ENCODE results near the gene CYP2E1.
A peak's percentile ranks its signal among the peaks of the same experiment; 100 is the strongest.
"Not testable (repeated sequence)": the region's sequence is repeated elsewhere in the genome, so short reads cannot be mapped to it uniquely, and the experiment has no call there.

Gene CYP2E1

GRCh38 chr10:133511907-133512528 lies 15.1 kb upstream of the CYP2E1 start:
- H3K36me3 Mint-ChIP-seq (ENCODE audit: insufficient read depth): no peaks in the 10 kb centered on the region
- ATAC-seq (replicated peaks; ENCODE audit: extremely low read depth, poor library complexity, severe bottlenecking) (no peak), DNase-seq (ENCODE audit: low spot score in 2 of 2) (no peak)
- H3K4me1 Mint-ChIP-seq: no peaks in the 10 kb centered on the region
- peaks cover 58% of the 10 kb centered on the region for H3K27me3 Mint-ChIP-seq
- no peak overlapping the region for H3K4me3 Mint-ChIP-seq
- no peak overlapping the region for H3K27ac Mint-ChIP-seq (ENCODE audit: low read depth)
- H3K9me3 Mint-ChIP-seq: peaks cover 10% of the 10 kb centered on the region

- H3K27ac Mint-ChIP-seq (ENCODE audit: low read depth): no peak overlapping the region
- H3K4me3 Mint-ChIP-seq: no peak overlapping the region
- no peaks in the 10 kb centered on the region for H3K4me1 Mint-ChIP-seq
- ATAC-seq (replicated peaks; ENCODE audit: extremely low read depth, poor library complexity, severe bottlenecking): no peak
- no peaks in the 10 kb centered on the region for H3K9me3 Mint-ChIP-seq
- H3K27me3 Mint-ChIP-seq: peaks cover 35% of the 10 kb centered on the region
- H3K36me3 Mint-ChIP-seq (ENCODE audit: insufficient read depth): no peaks in the 10 kb centered on the region
- no peak for DNase-seq (ENCODE audit: low spot score in 2 of 2)
These were observed 11.7 kb upstream of the CYP2E1 start for GRCh38 chr10:133515471-133515870.

- Mint-ChIP-seq H3K27ac (ENCODE audit: low read depth) (no peak overlapping the region), H3K4me1 (no peaks in the 10 kb centered on the region), H3K9me3 (no peaks in the 10 kb centered on the region), H3K36me3 (ENCODE audit: insufficient read depth) (no peaks in the 10 kb centered on the region), H3K27me3 (peaks cover 29% of the 10 kb centered on the region), H3K4me3 (no peak overlapping the region)
- DNase-seq (ENCODE audit: low spot score in 2 of 2): no peak
- no peak for ATAC-seq (replicated peaks; ENCODE audit: extremely low read depth, poor library complexity, severe bottlenecking)
These were observed 11.1 kb upstream of the CYP2E1 start for GRCh38 chr10:133516057-133516456.

- H3K27ac Mint-ChIP-seq (ENCODE audit: low read depth); H3K4me3 Mint-ChIP-seq; ATAC-seq (replicated peaks; ENCODE audit: extremely low read depth, poor library complexity, severe bottlenecking); H3K36me3 Mint-ChIP-seq (ENCODE audit: insufficient read depth); H3K4me1 Mint-ChIP-seq; DNase-seq (ENCODE audit: low spot score in 2 of 2); H3K9me3 Mint-ChIP-seq: not testable (repeated sequence)
- H3K27me3 Mint-ChIP-seq: peaks cover 20% of the 10 kb centered on the region
These were observed 8.6 kb upstream of the CYP2E1 start for GRCh38 chr10:133518517-133518916.

DNA sequence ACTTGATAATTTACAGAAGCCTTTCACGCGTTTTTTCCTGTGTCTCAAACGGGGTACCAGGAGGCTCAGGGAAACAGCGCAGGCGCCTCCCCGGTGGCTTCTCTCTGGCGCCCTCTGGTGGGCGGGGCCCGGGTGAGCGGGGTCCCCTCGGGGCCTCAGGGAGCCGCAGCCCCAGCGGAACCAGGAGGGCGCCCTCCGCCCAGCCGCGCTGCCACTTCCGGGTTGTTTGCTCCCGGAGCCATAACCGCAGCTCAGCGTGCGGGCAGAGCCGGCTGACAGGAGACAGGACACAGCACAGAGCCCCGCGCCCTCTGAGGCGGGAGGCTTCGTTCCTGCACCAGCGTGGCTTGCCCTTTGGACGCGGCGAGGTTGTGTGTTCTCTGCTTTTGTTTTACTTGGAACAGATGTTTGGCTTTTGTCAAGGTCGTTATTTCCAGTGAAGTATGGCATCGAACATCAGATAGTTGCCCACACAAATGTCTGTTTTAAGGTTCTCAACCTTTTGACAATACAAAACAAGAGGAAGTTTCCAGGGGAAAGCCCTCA lies 6.9 kb upstream of the CYP2E1 start:
- Mint-ChIP-seq H3K27me3 (peaks cover 22% of the 10 kb centered on the region), H3K36me3 (ENCODE audit: insufficient read depth) (peaks cover 1% of the 10 kb centered on the region), H3K9me3 (peaks cover 8% of the 10 kb centered on the region), H3K4me3 (peak overlapping the region; percentile 55), H3K4me1 (no peaks in the 10 kb centered on the region), H3K27ac (ENCODE audit: low read depth) (no peak overlapping the region)
- DNase-seq (ENCODE audit: low spot score in 2 of 2) (peak; percentile 77 to 90), ATAC-seq (replicated peaks; ENCODE audit: extremely low read depth, poor library complexity, severe bottlenecking) (peak; percentile 96)

GRCh38 chr10:133523631-133524203 lies 3.4 kb upstream of the CYP2E1 start:
- H3K4me3 Mint-ChIP-seq: no peak overlapping the region
- peaks cover 34% of the 10 kb centered on the region for H3K27me3 Mint-ChIP-seq

DNA sequence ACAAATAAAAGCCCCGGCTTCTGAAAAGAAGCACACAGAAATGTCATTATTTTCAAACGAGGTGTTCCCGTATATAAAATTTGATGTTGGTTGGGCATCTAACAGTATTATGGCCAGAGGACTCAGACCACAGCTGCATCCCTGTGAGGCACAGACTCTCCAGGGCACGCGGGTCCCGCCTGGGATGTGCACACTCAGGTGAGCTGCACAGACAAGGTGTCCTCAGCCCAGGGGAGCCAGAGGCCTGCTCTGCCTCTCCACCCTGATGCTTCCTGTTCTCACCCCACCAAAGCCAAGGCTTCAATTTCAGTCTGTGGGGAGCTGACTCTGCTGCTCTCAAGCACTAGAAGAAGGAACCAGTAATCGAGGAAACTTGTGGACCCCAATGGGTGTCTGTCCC lies 1.7 kb upstream of the CYP2E1 start:
- Mint-ChIP-seq H3K27me3 (peaks cover 51% of the 10 kb centered on the region), H3K27ac (ENCODE audit: low read depth) (no peak overlapping the region), H3K4me1 (peaks cover 16% of the 10 kb centered on the region), H3K36me3 (ENCODE audit: insufficient read depth) (peaks cover 1% of the 10 kb centered on the region), H3K9me3 (peaks cover 8% of the 10 kb centered on the region), H3K4me3 (no peak overlapping the region)
- no peak for DNase-seq (ENCODE audit: low spot score in 2 of 2)
- no peak for ATAC-seq (replicated peaks; ENCODE audit: extremely low read depth, poor library complexity, severe bottlenecking)

More at GRCh38 chr10:133523631-133524203, 3.4 kb upstream of the CYP2E1 start:
- no peak for DNase-seq (ENCODE audit: low spot score in 2 of 2)
- H3K36me3 Mint-ChIP-seq (ENCODE audit: insufficient read depth): peaks cover 1% of the 10 kb centered on the region
- H3K4me1 Mint-ChIP-seq: no peaks in the 10 kb centered on the region
- no peak overlapping the region for H3K27ac Mint-ChIP-seq (ENCODE audit: low read depth)
- ATAC-seq (replicated peaks; ENCODE audit: extremely low read depth, poor library complexity, severe bottlenecking): no peak
- H3K9me3 Mint-ChIP-seq: peaks cover 8% of the 10 kb centered on the region

DNA sequence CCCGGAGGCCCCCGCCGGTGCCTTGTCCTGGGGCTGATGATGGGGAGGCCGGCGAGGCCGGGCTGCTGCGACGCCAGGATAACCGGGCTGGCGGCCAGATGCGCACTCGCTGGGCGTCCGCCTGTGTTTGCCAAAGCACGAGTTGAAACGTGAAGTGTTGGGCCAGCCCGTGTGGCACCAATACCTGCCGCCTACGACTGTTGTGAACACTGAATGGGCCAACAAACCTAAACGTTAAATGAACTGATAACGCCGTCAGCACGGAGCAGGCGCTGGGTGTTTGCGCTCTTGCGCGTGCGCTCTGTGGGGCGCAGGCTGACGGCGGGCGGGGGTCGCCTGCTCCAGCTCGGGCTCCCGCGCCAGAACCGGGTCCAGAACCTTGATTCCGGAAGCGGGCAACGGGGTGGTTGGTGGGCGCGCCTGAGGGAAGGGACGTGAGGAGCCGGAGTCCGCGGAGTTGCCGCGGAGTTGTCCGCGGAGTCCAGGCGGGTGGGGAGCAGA lies 658 bp downstream of the CYP2E1 start:
- Mint-ChIP-seq H3K27ac (ENCODE audit: low read depth) (no peak overlapping the region), H3K4me3 (peak overlapping the region; percentile 20), H3K9me3 (peaks cover 8% of the 10 kb centered on the region), H3K4me1 (peaks cover 21% of the 10 kb centered on the region), H3K36me3 (ENCODE audit: insufficient read depth) (peaks cover 3% of the 10 kb centered on the region), H3K27me3 (peaks cover 74% of the 10 kb centered on the region)
- ATAC-seq (replicated peaks; ENCODE audit: extremely low read depth, poor library complexity, severe bottlenecking) (no peak), DNase-seq (ENCODE audit: low spot score in 2 of 2) (no peak)

- H3K27me3 Mint-ChIP-seq: peaks cover 74% of the 10 kb centered on the region
- H3K27ac Mint-ChIP-seq (ENCODE audit: low read depth): no peak overlapping the region
- DNase-seq (ENCODE audit: low spot score in 2 of 2) (no peak), ATAC-seq (replicated peaks; ENCODE audit: extremely low read depth, poor library complexity, severe bottlenecking) (no peak)
- peaks cover 3% of the 10 kb centered on the region for H3K36me3 Mint-ChIP-seq (ENCODE audit: insufficient read depth)
- H3K4me1 Mint-ChIP-seq: peaks cover 21% of the 10 kb centered on the region
- H3K4me3 Mint-ChIP-seq: peak overlapping the region; percentile 20
- H3K9me3 Mint-ChIP-seq: peaks cover 3% of the 10 kb centered on the region
These were observed 1.2 kb downstream of the CYP2E1 start for GRCh38 chr10:133528296-133528844.

DNA sequence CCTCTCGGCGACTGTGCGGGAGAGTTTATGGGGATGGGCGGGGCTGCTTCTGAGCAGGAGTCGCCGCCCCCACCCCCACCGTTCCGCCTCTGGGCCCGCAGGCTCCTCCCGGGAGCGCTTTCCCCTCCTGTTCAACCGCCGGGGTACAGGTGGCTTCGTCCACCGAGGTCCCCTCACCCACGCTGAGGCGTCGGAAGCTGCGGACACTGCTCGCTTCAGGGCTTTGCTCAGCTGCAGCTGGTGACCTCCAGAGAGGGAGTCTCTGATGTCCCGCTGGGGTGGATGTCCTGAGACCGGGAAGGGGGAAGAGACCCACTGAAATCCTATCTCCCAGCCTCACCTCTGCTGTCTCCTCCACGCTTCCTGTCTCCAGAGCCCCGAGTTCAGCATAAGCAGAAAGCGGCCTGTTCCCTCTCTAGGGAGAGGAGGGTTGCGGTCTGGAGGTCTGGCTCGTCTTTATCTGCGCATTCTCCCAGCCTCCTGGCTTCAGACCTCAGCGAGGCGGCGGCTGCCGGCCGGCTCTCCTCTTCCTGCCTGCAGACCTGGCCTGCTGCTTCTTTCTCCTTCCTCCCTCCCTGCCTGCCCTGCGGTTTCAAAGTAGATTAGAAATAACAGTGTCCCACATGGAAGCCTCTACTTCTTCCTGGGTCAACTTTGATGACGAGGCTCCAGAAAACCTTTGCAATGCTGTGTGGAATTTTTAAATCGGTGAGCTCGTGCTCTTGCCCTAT lies 1.8 kb downstream of the CYP2E1 start:
- DNase-seq (ENCODE audit: low spot score in 2 of 2): no peak
- Mint-ChIP-seq H3K9me3 (no peaks in the 10 kb centered on the region), H3K27ac (ENCODE audit: low read depth) (no peak overlapping the region), H3K4me3 (peak overlapping the region; percentile 74), H3K27me3 (peaks cover 77% of the 10 kb centered on the region), H3K4me1 (peaks cover 21% of the 10 kb centered on the region), H3K36me3 (ENCODE audit: insufficient read depth) (peaks cover 3% of the 10 kb centered on the region)
- ATAC-seq (replicated peaks; ENCODE audit: extremely low read depth, poor library complexity, severe bottlenecking): no peak

DNA sequence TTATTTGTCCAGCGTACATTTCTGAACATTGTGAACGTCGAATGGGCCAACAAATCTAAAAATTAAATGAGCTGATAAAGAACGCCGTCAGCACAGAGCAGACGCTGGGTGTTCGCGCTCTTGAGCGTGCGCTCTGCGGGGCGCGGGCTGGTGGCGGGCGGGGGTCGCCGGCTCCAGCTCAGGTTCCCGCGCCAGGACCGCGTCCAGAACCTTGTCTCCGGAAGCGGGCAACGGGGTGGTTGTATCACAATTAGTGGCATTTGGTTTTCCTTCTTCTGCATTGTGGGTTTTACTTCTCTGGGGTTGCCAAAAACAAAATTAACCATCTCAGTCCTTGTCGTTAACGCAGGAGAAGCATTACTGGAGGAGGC lies 2.4 kb downstream of the CYP2E1 start:
- Mint-ChIP-seq H3K4me3 (peak overlapping the region; percentile 74), H3K4me1 (peaks cover 21% of the 10 kb centered on the region), H3K36me3 (ENCODE audit: insufficient read depth) (peaks cover 3% of the 10 kb centered on the region), H3K27me3 (peaks cover 78% of the 10 kb centered on the region), H3K27ac (ENCODE audit: low read depth) (no peak overlapping the region), H3K9me3 (no peaks in the 10 kb centered on the region)
- no peak for DNase-seq (ENCODE audit: low spot score in 2 of 2)
- ATAC-seq (replicated peaks; ENCODE audit: extremely low read depth, poor library complexity, severe bottlenecking): peak; percentile 3

- ATAC-seq (replicated peaks; ENCODE audit: extremely low read depth, poor library complexity, severe bottlenecking): no peak
- Mint-ChIP-seq H3K27ac (ENCODE audit: low read depth) (no peak overlapping the region), H3K9me3 (no peaks in the 10 kb centered on the region), H3K4me1 (peaks cover 21% of the 10 kb centered on the region), H3K27me3 (peaks cover 77% of the 10 kb centered on the region), H3K4me3 (no peak overlapping the region), H3K36me3 (ENCODE audit: insufficient read depth) (peaks cover 3% of the 10 kb centered on the region)
- DNase-seq (ENCODE audit: low spot score in 2 of 2): no peak
These were observed 3.3 kb downstream of the CYP2E1 start for GRCh38 chr10:133530506-133530905.
